HG03108 (cell line): Measurements from ENCODE around the gene KIF7.
"Not testable (repeated sequence)": the region's sequence is repeated elsewhere in the genome, so short reads cannot be mapped to it uniquely, and the experiment has no call there.

ENCODE experiments used
- ATAC-seq: cut with Tn5 transposase; IDR thresholded peaks from one replicate; pipeline ENCODE4 v1.9.1; 2021; ENCODE audit warnings: moderate library complexity; ENCODE audit not compliant: unreplicated experiment

The KIF7 gene

DNA sequence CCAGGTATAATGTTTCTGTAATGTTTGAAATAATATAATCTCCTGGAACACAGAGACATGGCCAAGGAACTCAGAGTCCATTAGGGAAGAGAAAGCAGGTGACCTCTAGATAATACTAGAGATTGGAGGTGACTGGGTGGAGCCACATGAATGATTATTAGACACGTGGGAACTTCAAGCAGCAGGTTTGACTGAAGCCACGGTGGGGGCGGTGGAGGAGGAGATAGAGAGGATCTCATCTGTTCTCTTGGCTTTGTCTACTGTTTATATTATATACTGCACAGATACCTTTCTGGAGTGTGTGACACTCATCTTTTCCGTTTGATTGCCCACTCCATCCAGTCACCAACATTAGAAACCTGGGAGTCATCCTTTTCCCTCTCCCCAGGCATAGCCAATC lies 33.7 kb downstream of the KIF7 start:
- no peak for ATAC-seq

DNA sequence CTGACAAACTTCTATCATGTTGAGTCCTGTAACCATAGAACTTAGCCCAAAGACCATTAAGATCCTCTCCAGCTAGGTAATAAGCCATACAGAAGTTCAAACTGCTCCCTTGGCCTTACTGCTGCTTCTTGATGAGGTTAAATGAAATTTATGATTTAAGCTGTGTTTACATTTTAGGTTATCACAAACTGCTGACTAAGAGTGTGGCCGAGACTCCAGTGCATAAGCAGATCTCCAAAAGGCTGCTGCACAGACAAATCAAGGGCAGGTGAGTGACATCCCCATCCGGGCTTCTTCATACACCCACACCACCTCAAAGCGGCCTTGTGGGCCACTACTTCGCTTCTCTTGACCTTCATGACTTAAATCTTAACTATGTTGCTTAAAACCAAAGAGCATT lies 39.0 kb downstream of the KIF7 start:
- ATAC-seq = no peak

DNA sequence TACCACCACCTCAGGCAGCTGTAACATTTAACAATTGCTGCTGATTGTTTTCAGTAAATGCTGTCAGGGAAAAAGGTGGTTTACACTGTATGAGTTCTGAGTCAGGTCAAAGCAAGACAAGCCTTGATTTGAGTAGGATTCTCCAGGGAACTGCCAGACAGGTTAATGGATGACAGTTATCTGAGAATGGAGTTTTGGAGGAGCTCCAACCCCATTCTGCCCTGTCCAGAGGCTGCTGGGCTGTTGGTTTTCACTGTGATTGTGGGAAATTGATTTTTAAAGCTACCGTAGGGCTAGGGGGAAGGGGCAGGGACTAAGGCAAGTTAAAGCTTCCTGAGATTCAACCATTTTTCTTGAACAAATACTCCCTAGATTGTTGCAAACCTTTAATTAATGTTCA lies 40.1 kb downstream of the KIF7 start:
- ATAC-seq = no peak

DNA sequence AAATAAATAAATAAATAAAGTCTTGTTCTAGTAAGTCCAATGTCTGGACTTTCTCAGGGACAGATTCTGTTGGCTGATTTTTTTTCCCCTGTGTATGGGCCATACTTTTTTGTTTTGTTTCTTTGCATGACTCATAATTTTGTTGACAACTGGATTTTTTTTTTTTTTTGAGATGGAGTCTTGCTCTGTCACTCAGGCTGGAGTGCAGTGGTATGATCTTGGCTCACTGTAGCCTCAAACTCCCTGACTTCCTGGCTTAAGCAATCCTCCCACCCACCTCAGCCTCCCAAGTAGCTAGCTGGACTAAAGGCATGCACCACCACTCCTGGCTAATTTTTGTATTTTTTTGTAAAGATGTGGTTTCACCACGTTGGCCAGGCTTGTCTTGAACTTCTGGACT lies 41.1 kb downstream of the KIF7 start:
- ATAC-seq = no peak

DNA sequence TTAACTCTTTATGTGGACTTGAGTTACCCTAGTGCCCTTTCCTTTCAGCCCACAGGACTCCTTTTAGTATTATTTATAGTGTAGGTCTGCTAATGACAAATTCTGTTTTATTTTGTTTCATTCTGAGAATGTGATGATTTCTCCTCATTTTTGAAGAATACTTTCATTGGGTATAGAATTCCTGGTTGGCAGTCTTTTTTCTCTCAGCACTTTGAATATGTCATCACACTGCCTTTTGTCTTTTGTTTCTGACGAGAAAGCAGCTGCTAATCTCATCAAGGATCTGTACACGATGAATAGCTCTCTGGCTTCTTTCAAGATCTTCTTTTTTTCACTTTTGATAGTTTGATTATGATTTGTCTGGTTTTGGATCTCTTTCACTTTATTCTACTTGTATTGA lies 42.2 kb downstream of the KIF7 start:
- ATAC-seq = no peak

DNA sequence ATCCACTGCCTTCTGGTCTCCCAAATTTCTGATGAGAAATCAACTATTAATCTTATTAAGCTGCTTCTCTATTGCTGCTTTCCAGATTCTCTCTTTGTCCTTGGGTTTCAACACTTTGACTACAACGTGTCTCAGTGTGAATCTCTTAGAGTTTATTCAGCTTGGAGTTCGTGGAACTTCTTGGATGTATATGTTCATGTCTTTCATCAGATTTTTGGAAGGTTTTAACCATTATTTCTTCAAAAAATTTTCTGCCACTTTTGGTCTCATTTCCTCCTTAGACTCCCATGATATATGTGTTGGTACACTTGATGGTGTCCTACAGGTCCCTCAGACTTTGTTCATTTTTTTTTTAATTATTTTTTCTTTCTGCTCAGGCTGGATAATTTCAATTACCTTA lies 44.0 kb downstream of the KIF7 start:
- ATAC-seq = no peak

DNA sequence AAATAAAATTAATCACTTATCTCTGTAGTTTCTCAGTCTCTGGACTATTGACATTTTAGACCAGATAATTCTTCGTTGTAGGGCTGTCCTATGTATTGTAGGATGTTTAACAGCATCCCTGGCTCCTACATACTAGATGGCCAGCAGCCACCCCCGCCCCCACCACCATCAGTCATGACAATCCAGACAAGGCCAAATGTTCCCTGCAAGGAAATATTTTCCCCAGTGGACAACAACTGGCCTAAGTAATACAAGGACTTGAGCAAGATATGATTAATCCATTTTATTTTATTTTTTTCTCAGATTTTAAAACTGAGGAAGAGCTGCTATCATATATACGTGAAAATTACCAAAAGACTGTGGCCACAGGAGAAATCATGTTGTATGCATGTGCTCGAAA lies 56.2 kb downstream of the KIF7 start:
- ATAC-seq = no peak

DNA sequence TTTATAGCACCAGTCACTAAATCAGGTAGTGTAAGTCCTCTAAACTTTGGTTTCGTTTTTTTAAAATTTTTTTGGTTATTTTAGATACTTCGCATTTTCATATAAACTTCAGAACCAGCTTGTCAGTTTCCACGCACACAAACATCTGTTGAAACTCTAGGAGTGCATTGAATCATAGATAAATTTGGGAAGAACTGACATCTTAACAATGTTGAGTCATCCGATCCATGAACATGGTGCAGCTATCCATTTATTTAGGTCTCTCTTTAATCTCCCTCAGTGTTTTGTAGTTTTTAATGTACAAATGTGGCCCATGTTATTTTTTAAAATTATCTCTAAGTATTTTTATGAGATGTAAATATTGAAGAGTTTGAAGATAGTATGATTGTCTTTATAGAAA lies 62.2 kb downstream of the KIF7 start:
- no peak for ATAC-seq

DNA sequence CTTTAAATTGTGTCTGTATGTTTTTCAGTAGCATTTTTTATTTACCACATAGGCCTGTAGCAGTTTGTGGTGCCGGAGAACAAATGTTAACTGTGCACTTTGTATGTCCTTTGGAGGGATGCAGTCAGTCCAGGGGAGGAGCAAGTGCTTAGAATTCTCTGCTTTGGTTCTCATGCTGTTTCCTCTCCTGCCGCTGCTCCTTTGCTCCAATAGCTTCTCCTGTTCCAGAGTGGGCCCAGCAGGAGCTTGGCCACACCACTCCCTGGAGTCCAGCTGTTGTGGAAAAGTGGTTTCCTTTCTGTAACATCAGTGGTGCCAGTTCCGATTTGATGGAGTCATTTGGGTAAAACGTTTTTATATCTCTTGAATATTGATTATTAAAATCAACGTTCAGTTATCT lies 63.4 kb downstream of the KIF7 start:
- no peak for ATAC-seq

DNA sequence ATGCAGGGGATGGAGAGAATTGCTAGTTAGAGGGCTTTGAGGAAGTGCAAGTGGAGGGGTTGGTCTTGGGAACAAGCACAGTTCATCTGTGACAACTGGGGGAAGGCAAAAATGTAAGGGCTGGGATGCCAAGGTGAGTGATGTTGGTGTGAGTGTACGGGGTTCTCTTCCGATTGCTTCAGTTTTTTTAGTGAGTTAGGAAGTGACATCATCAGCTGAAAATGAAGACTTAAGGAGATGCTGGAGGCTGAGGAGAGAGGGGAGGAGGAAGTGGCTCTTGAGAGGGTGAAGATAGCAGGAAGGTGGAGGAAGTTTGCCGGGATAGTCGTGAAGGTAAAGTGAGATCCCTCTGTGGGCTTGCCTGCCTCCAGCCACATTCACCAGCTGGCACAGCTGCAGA lies 67.3 kb downstream of the KIF7 start:
- ATAC-seq = no peak

DNA sequence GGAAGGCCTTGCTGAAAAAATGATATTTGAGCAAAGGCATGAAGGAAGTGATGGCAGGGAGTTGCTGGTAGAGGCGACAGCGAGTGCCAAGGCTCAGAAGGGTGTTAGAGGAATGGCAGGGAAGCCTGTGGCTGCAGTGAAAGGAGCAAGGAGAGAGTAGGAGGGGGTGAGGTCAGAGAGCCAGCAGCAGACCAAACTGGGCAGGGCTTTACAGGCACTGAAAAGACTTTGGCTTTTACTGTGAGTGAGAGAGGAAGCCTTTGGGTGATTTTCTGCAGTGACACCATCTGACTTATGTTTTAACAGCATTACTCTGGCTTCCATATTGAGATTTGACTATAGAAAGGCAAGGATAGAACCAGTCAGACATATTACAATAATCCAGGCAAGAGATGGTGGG lies 68.6 kb downstream of the KIF7 start:
- ATAC-seq = no peak

DNA sequence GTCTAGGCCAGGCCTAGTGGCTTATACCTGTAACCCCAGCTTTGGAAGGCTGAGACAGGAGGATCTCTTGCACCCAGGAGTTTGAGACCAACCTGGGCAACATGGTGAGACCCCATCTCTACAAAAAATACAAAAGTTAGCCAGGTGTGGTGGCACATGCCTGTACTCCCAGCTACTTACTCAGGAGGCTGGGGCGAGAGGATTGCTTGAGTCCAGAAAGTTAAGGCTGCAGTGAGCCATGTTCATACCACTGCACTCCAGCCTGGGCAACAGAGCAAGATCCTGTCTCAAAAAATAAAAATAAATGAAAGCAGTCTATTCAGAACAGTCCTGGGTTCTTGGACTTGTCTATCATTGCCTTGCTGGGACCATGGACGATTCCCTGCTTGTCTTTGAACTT lies 74.5 kb downstream of the KIF7 start:
- not testable (repeated sequence) for ATAC-seq

DNA sequence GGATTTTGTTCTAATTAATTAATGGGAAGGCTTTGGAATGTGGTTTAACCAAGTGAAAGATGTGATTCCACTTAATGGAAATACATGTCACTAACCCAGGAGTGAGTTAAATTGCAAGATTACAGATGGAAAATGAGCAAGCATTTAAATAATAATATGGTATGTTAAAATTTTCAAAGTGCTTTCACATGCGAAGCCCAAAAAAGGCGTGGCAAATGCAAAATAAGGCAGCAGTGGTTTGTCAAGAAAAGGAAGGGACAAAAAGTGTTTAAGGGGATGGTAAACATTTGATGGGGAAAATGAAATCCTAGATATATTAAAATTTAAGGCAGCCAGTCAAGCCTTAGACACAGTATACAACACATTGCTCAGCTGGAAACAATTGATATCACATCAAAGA lies 77.1 kb downstream of the KIF7 start:
- ATAC-seq = no peak
